HepG2 (cell line): ENCODE results near the gene FGF1. TPM values are rescaled to one million over a fixed set of nuclear protein-coding genes. Genes with fewer than 3 reads are reported as not detected.

Source experiments
- ATAC-seq: fragments of 200-7000 bp; cut with Tn5 transposase; 3 replicates; pipeline ENCODE4 v1.9.1; 2020; ENCODE audit warnings: mild to moderate bottlenecking, moderate library complexity
- BruUV-seq: library from RNA; stranded (reverse); fragments of 400-500 nt; replicated peaks from 2 replicates; lab custom pipeline; 2021; lab: Mats Ljungman, UMichigan
- CTCF ChIA-PET: fragments of 300-600 bp; formaldehyde crosslinking; extraction: SDS; loops from one replicate; lab custom pipeline; 2021; ENCODE audit warnings: low total read pairs, inconsistent platforms, low intra/inter-chr PET ratio; lab: Yijun Ruan, JAX
- POLR2A ChIA-PET: fragments of 350-600 bp; sonication (Branson Sonifier 250); formaldehyde crosslinking; loops from one replicate; lab custom pipeline; 2020; ENCODE audit warnings: antibody characterized with exemption, inconsistent platforms; lab: Yijun Ruan, JAX
- DNase-seq: peaks from one replicate; pipeline ENCODE4 v3.0.0-alpha.2; 2015; ENCODE audit warnings: low spot score
- FAIRE-seq: peaks from 3 replicates; lab custom pipeline; 2011; peaks lifted over from hg19 to GRCh38; lab: Jason Lieb, UNC
- H2AFZ ChIP-seq: one replicate; pipeline ENCODE4 v1.6.1; 2011; ENCODE audit warnings: low read length, inconsistent platforms
- H3K27ac ChIP-seq: fragments of 300-600 bp; 3 replicates; pipeline ENCODE4 v1.8.0; 2011; ENCODE audit warnings: mixed run types, mild to moderate bottlenecking, mixed read lengths, low read length, inconsistent platforms; ENCODE audit not compliant: insufficient read depth; ENCODE audit errors: extremely low read length
- H3K27me3 ChIP-seq, 2 experiments: fragments of 200-600 bp in 1 of 2; 2 replicates in 1 of 2; 3 replicates in 1 of 2; pipeline versions ENCODE4 v1.6.0 to v1.8.0; 2011; ENCODE audit warnings: low read length in 2 of 2, mild to moderate bottlenecking in 2 of 2, moderate library complexity in 2 of 2, inconsistent platforms in 1 of 2; ENCODE audit not compliant: insufficient read depth in 2 of 2, control insufficient read depth in 1 of 2
- H3K36me3 ChIP-seq, 2 experiments: fragments of 200-600 bp in 1 of 2; replicated peaks in 1 of 2; 2 replicates in 1 of 2; 3 replicates in 1 of 2; pipeline versions ENCODE4 v1.5.1 to v1.8.0; 2011; ENCODE audit warnings: low read length in 2 of 2, inconsistent platforms in 1 of 2; ENCODE audit not compliant: insufficient read depth in 2 of 2, control insufficient read depth in 1 of 2
- H3K4me1 ChIP-seq: 2 replicates; pipeline ENCODE4 v1.5.1; 2012; ENCODE audit warnings: low read length, inconsistent platforms; ENCODE audit not compliant: insufficient read depth
- H3K4me2 ChIP-seq: 2 replicates; pipeline ENCODE4 v1.6.0; 2011; ENCODE audit warnings: low read depth, low read length, inconsistent platforms
- H3K4me3 ChIP-seq, 3 experiments: fragments of 200-600 bp in 1 of 3; sonication (generic), shearing (Covaris generic) in 1 of 3; replicated peaks in 1 of 3; 2 replicates each; pipeline ENCODE4 v1.5.1; 2011 to 2016; ENCODE audit warnings: low read length in 3 of 3, inconsistent platforms in 2 of 3, low read depth in 2 of 3, mild to moderate bottlenecking in 2 of 3, control low read depth in 1 of 3, mixed read lengths in 1 of 3; ENCODE audit not compliant: insufficient read depth in 1 of 3
- H3K79me2 ChIP-seq: one replicate; pipeline ENCODE4 v1.6.1; 2011; ENCODE audit warnings: low read length, inconsistent platforms; ENCODE audit not compliant: insufficient read depth
- H3K9ac ChIP-seq: 2 replicates; pipeline ENCODE4 v1.6.0; 2011; ENCODE audit warnings: mild to moderate bottlenecking, low read depth, low read length, inconsistent platforms; ENCODE audit not compliant: insufficient read depth
- H3K9me3 ChIP-seq: 2 replicates; pipeline ENCODE4 v1.5.1; 2012; ENCODE audit warnings: mild to moderate bottlenecking, low read length
- H4K20me1 ChIP-seq: 2 replicates; pipeline ENCODE4 v1.6.0; 2011; ENCODE audit warnings: inconsistent platforms, mild to moderate bottlenecking, low read length, moderate library complexity; ENCODE audit not compliant: insufficient read depth
- AHDC1 ChIP-seq: sonication (generic); formaldehyde crosslinking; IDR thresholded peaks from 2 replicates; pipeline ENCODE4 v1.5.1; 2020; ENCODE audit warnings: mild to moderate bottlenecking, missing genetic modification reagents, borderline replicate concordance
- CAMTA2 ChIP-seq: sonication (generic); formaldehyde crosslinking; IDR thresholded peaks from 2 replicates; pipeline ENCODE4 v1.4.0; 2020; ENCODE audit warnings: mild to moderate bottlenecking, missing genetic modification reagents, borderline replicate concordance
- CTCF ChIP-seq: sonication (generic); formaldehyde crosslinking; IDR thresholded peaks from 2 replicates; pipeline ENCODE4 v1.5.0; 2020; ENCODE audit warnings: mild to moderate bottlenecking, missing genetic modification reagents, moderate library complexity
- GFI1 ChIP-seq: sonication (generic); formaldehyde crosslinking; IDR thresholded peaks from 2 replicates; pipeline ENCODE4 v1.5.0; 2020; ENCODE audit warnings: missing genetic modification reagents, mild to moderate bottlenecking, borderline replicate concordance
- PHF5A ChIP-seq: IDR thresholded peaks from one replicate; pipeline ENCODE4 v1.6.1; 2018; ENCODE audit warnings: low read depth, missing genetic modification reagents; ENCODE audit not compliant: unreplicated experiment
- PRMT3 ChIP-seq: sonication (generic); formaldehyde crosslinking; IDR thresholded peaks from 2 replicates; pipeline ENCODE4 v1.8.1; 2022; ENCODE audit warnings: low read depth, mild to moderate bottlenecking, moderate library complexity, missing genetic modification reagents, borderline replicate concordance
- YEATS4 ChIP-seq: sonication (generic); formaldehyde crosslinking; IDR thresholded peaks from 2 replicates; pipeline ENCODE4 v1.4.0; 2020; ENCODE audit warnings: missing genetic modification reagents, borderline replicate concordance
- ZNF720 ChIP-seq: sonication (generic); formaldehyde crosslinking; IDR thresholded peaks from 2 replicates; pipeline ENCODE4 v1.4.0; 2020; ENCODE audit warnings: missing genetic modification reagents
- WGBS: methylation state at CpG from one replicate; pipeline ENCODE4 v1.1.6; 2017; ENCODE audit warnings: low lambda C conversion rate; 5-methylcytosine and 5-hydroxymethylcytosine counted together
- in situ Hi-C: cut with HindIII; loops from 2 replicates; pipeline ENCODE4 v1.10.0; 2017; ENCODE audit warnings: low pct_unique_long_range_greater_than_20kb; ENCODE audit not compliant: extremely low pct_ligation_motif_present
- intact Hi-C: fragments of 100-400 bp; cut with micrococcal nuclease; formaldehyde crosslinking; loops from one replicate; pipeline ENCODE4 v1.10.0; 2022; ENCODE audit not compliant: unreplicated experiment
- polyA plus RNA-seq, 8 experiments: library from polyadenylated mRNA; depleted of rRNA in 3 of 8; stranded (reverse) in 7 of 8; unstranded in 1 of 8; fragments of >200 nt; fragmentation: Illumina TruSeq in 4 of 8; extraction: Trizol in 4 of 8; gene quantifications; 2 replicates each; pipeline versions ENCODE4 v1.2.1 to v1.2.3, GENCODE V29; 2011 to 2016; ENCODE audit warnings: low read depth in 4 of 8, missing spikeins in 1 of 8, mixed read lengths in 1 of 8; ENCODE audit not compliant: insufficient read depth in 1 of 8
- total RNA-seq, 5 experiments: library from RNA; depleted of rRNA; stranded (reverse); fragments of >200 nt; fragmentation: Illumina TruSeq; extraction: Trizol; gene quantifications; 2 replicates each; pipeline ENCODE4 v1.2.3, GENCODE V29; 2016; ENCODE audit warnings: low read depth in 1 of 5
- TF ChIP-seq, protein P1 (sequence below): sonication (generic); formaldehyde crosslinking; IDR thresholded peaks from 2 replicates; pipeline ENCODE4 v1.4.0; 2020; ENCODE audit warnings: missing genetic modification reagents, low read depth, mild to moderate bottlenecking, borderline replicate concordance

The FGF1 gene
- total and polyA plus RNA-seq, 2 of the 13 experiments (the other 11 are each of a cell fraction or from before 2014, with no cell fraction given), result not detected

DNA sequence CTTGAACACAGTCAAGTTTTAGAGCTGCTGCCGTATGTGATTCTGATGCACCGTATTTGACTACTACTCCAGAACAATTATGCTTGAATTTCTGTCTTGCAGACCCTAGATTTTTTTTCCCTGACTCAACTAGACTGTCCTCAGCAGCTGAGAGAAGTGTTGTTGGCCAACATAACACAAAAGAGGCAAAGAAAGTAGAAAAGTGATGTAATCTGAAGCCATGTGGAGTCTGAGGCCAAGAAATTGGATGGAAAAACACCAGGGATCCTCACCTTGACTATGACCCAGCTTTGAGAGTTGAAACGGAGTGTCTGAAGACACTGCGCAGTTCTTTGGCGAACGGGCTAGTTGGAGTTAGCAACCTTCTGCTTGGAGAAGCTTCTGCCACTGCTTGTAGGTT lies 36.3 kb upstream of the FGF1 start:
- Histone ChIP-seq H3K4me3 (no peak overlapping the region), H3K9ac (no peak overlapping the region), H3K27me3 (peaks cover 6 to 51% of the 10 kb centered on the region in 2 experiments; a peak in 4 of 5 replicates), H3K36me3 (no peaks in the 10 kb centered on the region), H2AFZ (no peak overlapping the region), H3K4me1 (peaks cover 37% of the 10 kb centered on the region), H3K9me3 (no peaks in the 10 kb centered on the region), H4K20me1 (no peaks in the 10 kb centered on the region), H3K4me2 (no peak overlapping the region), H3K27ac (no peak overlapping the region), H3K79me2 (no peaks in the 10 kb centered on the region)
- 89% methylated on average over 6 of the region's 6 CpGs for WGBS
- intact Hi-C loops, result no loop called here
- TF ChIP-seq YEATS4 (CRISPR knock-in tag) (no peak), GFI1 (no peak), PHF5A (no peak), CAMTA2 (CRISPR knock-in tag) (no peak)
- ChIA-PET POLR2A (no interaction called here), CTCF (no interaction called here)
- DNase-seq (no peak), FAIRE-seq (no peak), ATAC-seq (no peak)
- BruUV-seq, result no TSS peak
- in situ Hi-C loops, result no loop called here

- intact Hi-C loops, result no loop called here
- ChIA-PET CTCF (interaction anchor here (1.1 kb wide), 1 partner anchor 159 kb away, joined by 3 read pairs; no protein-coding TSS in a partner anchor), POLR2A (no interaction called here)
- DNase-seq (peak; percentile 45), ATAC-seq (peak; percentile 49), FAIRE-seq (peak; percentile 70)
- Histone ChIP-seq H3K4me3 (peak overlapping the region in 1 of 3 experiments; percentile 45; a peak in 2 of 6 replicates), H3K4me1 (peaks cover 44% of the 10 kb centered on the region), H3K4me2 (peak overlapping the region; percentile 63), H3K27ac (no peak overlapping the region), H3K36me3 (no peaks in the 10 kb centered on the region), H3K27me3 (peaks cover 6 to 57% of the 10 kb centered on the region in 2 experiments; a peak in 4 of 5 replicates), H3K9ac (no peak overlapping the region), H3K9me3 (no peaks in the 10 kb centered on the region), H2AFZ (no peak overlapping the region), H4K20me1 (no peaks in the 10 kb centered on the region), H3K79me2 (no peaks in the 10 kb centered on the region)
- 3% methylated on average over 8 of the region's 13 CpGs for WGBS
- no TSS peak for BruUV-seq
- in situ Hi-C loops, result no loop called here
- TF ChIP-seq CTCF (CRISPR knock-in tag) (no peak), AHDC1 (no peak), PRMT3 (CRISPR knock-in tag) (no peak), ZNF720 (CRISPR knock-in tag) (no peak)
- TF ChIP-seq, protein P1, sequence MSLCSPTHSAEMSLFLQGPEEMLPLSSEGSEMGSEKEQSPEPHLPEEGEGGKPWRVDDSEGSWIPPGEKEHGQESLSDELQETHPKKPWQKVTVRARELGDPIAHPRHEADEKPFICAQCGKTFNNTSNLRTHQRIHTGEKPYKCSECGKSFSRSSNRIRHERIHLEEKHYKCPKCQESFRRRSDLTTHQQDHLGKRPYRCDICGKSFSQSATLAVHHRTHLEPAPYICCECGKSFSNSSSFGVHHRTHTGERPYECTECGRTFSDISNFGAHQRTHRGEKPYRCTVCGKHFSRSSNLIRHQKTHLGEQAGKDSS (CRISPR knock-in tag), result no peak
These were observed 34.9 kb upstream of the FGF1 start for GRCh38 chr5:142720641-142721271.
